Midbrain (tissue), 1 donor: ENCODE results near the gene APLF.
"Not testable (repeated sequence)": the region's sequence is repeated elsewhere in the genome, so short reads cannot be mapped to it uniquely, and the experiment has no call there.

ENCODE experiments used
- DNase-seq: peaks from one replicate; lab custom pipeline; 2025; lab: John Stamatoyannopoulos, UW

Gene APLF

GRCh38 chr2:68475576-68475975, 8.2 kb downstream of the APLF start:
- no peak for DNase-seq

GRCh38 chr2:68476454-68476853, 9.1 kb downstream of the APLF start:
- no peak for DNase-seq

DNA sequence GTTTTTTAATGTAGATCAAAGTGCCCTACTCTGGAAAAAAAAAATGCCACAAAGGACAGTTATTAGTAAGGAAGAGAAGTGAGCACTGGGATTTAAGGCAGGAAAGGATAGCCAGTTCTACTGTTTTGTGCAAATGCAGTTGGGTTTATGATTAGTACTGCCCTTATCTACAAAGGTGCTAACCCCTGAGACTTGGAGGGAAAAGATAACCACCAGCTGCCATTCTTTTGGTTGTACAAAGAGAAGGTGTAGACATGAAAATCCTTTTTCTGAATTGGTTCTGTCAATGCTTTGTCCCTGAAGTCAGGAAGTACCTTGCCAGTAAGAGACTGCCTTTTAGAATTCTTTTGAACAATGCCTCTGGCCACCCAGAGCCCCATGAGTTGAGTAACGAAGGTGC, 11.3 kb downstream of the APLF start:
- no peak for DNase-seq

- DNase-seq, result no peak
Measured at GRCh38 chr2:68482296-68482820, 15.0 kb downstream of the APLF start.

GRCh38 chr2:68483011-68483410, 15.6 kb downstream of the APLF start:
- DNase-seq, result no peak

DNA sequence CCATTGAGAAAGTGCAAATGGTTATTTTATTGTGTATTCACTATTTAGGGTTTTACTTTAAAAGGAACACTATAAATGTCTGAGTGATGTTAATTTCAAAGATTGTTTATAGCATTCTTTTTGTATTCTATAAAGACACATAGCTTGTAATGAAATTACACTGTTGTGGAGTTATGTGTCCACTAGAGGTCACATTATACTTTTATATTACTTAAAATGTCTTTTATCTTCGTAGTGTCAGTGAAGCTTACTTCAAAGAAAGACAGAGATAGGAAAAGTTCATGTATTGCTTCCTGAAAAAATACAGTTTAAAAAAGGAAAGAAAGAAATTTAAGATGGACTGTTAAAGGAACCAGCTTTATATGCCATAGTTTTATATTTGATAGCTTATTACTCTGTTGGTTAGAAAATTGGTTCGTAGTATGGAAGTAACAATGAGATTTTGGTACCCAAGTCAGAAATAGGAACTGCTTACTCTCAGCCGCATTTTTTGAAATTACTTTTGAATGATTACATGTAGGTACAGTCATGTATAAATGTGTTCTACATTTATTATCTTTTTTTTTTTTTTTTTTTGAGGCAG, 20.5 kb downstream of the APLF start:
- no peak for DNase-seq

DNA sequence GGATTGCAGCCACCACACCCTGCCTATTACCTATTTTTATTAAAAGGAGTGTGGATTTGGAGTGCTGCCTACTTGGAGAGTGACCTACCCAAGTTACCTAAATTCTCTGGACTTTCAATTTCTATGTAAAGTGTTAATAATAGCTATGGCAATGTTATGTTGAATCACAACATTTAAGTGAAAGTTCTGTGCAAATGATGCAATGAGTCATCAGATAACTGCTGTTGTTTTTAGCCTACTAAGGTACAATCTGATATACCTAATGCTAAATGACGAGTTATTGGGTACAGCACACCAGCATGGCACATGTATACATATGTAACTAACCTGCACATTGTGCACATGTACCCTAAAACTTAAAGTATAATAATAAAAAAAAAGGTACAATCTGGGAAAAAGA, 21.2 kb downstream of the APLF start:
- not testable (repeated sequence) for DNase-seq

- no peak for DNase-seq
Measured at GRCh38 chr2:68489282-68489681, 21.9 kb downstream of the APLF start.

DNA sequence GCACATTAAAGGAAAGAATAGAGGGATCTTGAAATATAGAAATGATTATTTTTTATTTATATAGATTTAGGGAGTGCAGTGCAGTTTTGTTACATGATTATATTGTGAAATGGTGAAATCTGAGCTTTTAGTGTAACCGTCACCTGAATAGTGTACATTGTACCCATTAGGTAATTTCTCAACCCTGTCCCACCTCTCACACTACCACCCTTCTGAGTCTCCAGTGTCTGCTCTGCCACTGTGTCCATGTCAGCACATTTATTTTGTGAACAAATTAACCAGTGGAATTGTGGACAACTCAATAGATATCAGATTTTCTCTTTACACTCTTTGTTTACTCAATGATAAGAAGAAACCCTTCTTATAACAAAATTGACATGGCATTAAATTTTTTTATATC, 24.2 kb downstream of the APLF start:
- no peak for DNase-seq

- no peak for DNase-seq
Measured at GRCh38 chr2:68499133-68499532, 31.7 kb downstream of the APLF start.

DNA sequence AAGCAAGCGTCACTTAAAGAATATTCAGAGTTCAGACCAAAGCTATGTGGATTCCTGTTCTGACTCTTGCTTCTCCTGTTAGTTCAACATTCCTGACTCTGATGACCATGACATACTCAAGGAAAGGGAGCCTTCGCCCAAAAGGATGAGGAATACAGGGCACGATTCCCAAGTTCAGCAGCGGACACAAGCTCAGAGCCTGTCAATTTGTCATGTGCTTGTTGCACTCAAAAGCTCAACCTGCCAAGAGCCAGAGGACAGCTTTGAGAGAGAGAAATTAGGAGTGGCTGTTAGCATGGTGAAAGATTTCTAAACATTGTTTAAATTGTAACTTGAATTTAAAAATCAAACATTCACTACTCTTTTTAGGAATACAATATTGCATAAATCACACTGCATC, 33.3 kb downstream of the APLF start:
- DNase-seq, result no peak

DNA sequence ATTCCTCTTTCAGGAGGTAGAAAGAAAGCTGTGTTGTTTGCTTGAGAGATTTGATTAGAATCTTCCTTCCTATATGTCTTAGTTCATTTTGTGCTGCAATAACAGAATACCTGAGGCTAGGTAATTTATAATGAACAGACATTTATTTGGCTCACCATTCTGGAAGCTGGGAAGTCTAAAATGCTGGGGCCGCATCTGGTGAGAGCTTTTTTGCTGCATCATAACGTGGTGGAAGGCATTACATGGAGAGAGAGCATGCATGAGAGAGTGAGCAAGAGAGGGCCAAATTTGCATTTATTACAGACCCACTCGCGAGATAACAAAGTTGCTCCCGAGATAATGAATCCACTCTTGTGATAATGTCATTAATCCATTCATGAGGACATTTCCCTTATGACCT, 34.4 kb downstream of the APLF start:
- no peak for DNase-seq

- no peak for DNase-seq
Measured at GRCh38 chr2:68505603-68506159, 38.3 kb downstream of the APLF start.

GRCh38 chr2:68506170-68506569, 38.8 kb downstream of the APLF start:
- no peak for DNase-seq

DNA sequence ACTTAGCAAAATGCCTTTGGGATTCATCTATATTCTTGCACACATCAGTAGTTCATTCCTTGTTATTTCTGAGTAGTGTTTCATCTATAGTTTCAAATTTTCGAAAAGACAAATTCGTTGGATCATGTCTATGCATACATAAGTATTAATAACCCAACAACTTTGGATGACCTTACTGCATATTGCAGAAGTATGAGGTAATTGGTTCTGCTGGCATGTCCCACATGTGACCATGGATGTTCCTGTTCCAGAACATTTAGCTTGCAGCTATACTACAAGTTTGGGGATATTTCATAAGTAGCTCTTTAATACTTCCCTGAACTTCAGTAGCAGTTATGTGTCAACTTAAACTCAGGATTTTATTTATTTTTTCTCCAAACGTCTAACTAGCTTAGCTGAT, 44.9 kb downstream of the APLF start:
- DNase-seq, result no peak

GRCh38 chr2:68512966-68513365, 45.6 kb downstream of the APLF start:
- no peak for DNase-seq

GRCh38 chr2:68514316-68514929, 47.0 kb downstream of the APLF start:
- no peak for DNase-seq

- DNase-seq, result no peak
Measured at GRCh38 chr2:68516051-68516955, 48.9 kb downstream of the APLF start.

GRCh38 chr2:68519236-68519635, 51.9 kb downstream of the APLF start:
- DNase-seq, result no peak

DNA sequence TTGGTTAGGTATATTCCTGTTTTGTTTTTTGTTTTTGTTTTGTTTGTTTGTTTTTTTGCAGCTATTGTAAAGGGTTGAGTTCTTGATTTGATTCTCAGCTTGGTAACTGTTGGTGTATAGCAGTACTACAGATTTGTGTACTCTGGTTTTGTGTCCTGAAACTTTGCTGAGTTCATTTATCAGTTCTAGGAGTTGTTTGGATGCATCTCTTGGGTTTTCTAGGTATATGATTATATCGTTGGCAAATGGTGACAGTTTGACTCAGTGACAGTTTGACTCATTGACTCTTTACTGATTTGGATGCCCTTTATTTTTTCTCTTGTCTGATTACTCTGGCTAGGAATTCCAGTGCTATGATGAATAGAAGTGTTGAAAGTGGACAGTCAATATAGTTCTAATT, 53.7 kb downstream of the APLF start:
- no peak for DNase-seq

GRCh38 chr2:68526943-68527342, 59.6 kb downstream of the APLF start:
- not testable (repeated sequence) for DNase-seq

DNA sequence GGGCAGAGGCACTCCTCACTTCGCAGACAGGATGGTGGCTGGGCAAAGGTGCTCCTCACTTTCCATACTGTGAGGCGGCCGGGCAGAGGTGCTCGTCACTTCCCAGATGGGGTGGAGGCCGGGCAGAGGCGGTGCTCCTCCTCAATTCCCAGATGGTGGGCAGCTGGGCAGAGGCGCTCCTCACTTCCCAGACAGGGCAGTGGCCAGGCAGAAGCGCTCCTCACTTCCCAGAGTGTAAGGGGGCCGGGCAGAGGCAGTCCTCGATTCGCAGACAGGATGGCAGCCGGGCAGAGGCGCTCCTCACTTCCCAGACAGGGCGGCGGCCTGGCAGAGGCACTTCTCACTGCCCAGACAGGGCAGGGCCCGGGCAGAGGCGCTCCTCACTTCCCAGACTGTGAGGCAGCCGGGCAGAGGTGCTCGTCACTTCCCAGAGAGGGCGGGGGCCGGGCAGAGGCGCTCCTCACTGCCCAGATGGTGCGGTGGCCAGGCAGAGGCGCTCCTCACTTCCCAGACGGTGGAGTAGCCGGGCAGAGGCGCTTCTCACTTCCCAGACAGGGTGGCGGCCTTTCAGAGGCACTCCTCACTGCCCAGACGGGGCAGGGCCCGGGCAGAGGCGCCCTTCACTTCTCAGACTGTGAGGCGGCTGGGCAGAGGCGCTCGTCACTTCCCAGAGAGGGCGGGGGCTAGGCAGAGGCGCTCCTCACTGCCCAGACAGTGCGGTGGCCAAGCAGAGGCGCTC, 60.1 kb downstream of the APLF start:
- DNase-seq, result not testable (repeated sequence)
